OCI-LY3 (cell line): ENCODE measurements around the gene NTN4.

Source experiments
- H2AFZ ChIP-seq: fragments of 200-600, 300-600 bp; shearing (Covaris generic); 2 replicates; pipeline ENCODE4 v1.6.0; 2014; ENCODE audit warnings: antibody characterized with exemption, low read depth, low read length
- H3K27ac ChIP-seq: fragments of 200-600, 300-600 bp; sonication (generic); 2 replicates; pipeline ENCODE4 v1.5.1; 2014; ENCODE audit warnings: mild to moderate bottlenecking, low read length, moderate library complexity, mixed read lengths
- H3K27me3 ChIP-seq: fragments of 200-600, 300-600 bp; sonication (generic); 2 replicates; pipeline ENCODE4 v1.6.1; 2014; ENCODE audit warnings: low read depth, low read length, mixed read lengths
- H3K36me3 ChIP-seq: fragments of 200-600, 300-600 bp; sonication (generic); replicated peaks from 2 replicates; pipeline ENCODE3; 2014; ENCODE audit warnings: low read depth, low read length, mixed read lengths
- H3K4me1 ChIP-seq: fragments of 300-600, 200-600 bp; sonication (generic); 2 replicates; pipeline ENCODE4 v1.6.1; 2014; ENCODE audit warnings: low read length, mixed read lengths
- H3K4me2 ChIP-seq: fragments of 200-600, 300-600 bp; sonication (generic); 2 replicates; pipeline ENCODE4 v1.6.1; 2014; ENCODE audit warnings: low read length, mixed read lengths
- H3K4me3 ChIP-seq: fragments of 300-600, 200-600 bp; sonication (generic); 2 replicates; pipeline ENCODE4 v1.5.1; 2014; ENCODE audit warnings: antibody characterized with exemption, mild to moderate bottlenecking, low read length, moderate library complexity
- H3K79me2 ChIP-seq: fragments of 300-600, 200-600 bp; shearing (Covaris generic); 2 replicates; pipeline ENCODE4 v1.6.1; 2014; ENCODE audit warnings: mild to moderate bottlenecking, low read length, mixed read lengths
- H3K9ac ChIP-seq: fragments of 300-600, 200-600 bp; shearing (Covaris generic); 2 replicates; pipeline ENCODE4 v1.6.0; 2014; ENCODE audit warnings: mild to moderate bottlenecking, low read length, moderate library complexity
- H3K9me3 ChIP-seq: fragments of 200-600, 300-600 bp; shearing (Covaris generic); 2 replicates; pipeline ENCODE4 v1.6.1; 2014; ENCODE audit warnings: low read length, mixed read lengths; ENCODE audit not compliant: insufficient read depth
- H4K20me1 ChIP-seq: fragments of 200-600, 300-600 bp; sonication (generic); 2 replicates; pipeline ENCODE4 v1.6.1; 2016; ENCODE audit warnings: low read length, mixed read lengths; ENCODE audit not compliant: insufficient read depth
- CTCF ChIP-seq: fragments of 200-600, 300-600 bp; sonication (generic); IDR thresholded peaks from 2 replicates; pipeline ENCODE4 v1.5.1; 2014; ENCODE audit warnings: antibody characterized with exemption, low read length, low read depth
- EZH2phosphoT487 ChIP-seq: fragments of 200-600 bp; shearing (Covaris generic); IDR thresholded peaks from 2 replicates; pipeline ENCODE4 v1.6.1; 2018; ENCODE audit warnings: antibody characterized with exemption, mixed run types, low read depth

Gene NTN4

GRCh38 chr12:95803817-95804216 is 13.3 kb upstream of the NTN4 start:
- no peak for TF ChIP-seq EZH2phosphoT487
- TF ChIP-seq CTCF: no peak
- no peak overlapping the region for H3K4me2 ChIP-seq
- H3K9ac ChIP-seq: no peak overlapping the region
- H3K27me3 ChIP-seq: peaks cover 19% of the 10 kb centered on the region; the same call in 1 of the 2 replicates
- H3K79me2 ChIP-seq: no peaks in the 10 kb centered on the region
- no peak overlapping the region for H2AFZ ChIP-seq
- H3K9me3 ChIP-seq: no peaks in the 10 kb centered on the region
- no peaks in the 10 kb centered on the region for H4K20me1 ChIP-seq
- no peaks in the 10 kb centered on the region for H3K4me1 ChIP-seq
- no peak overlapping the region for H3K27ac ChIP-seq
- H3K4me3 ChIP-seq: no peak overlapping the region
- H3K36me3 ChIP-seq: no peaks in the 10 kb centered on the region

- no peak overlapping the region for H3K4me3 ChIP-seq
- H3K79me2 ChIP-seq: no peaks in the 10 kb centered on the region
- H4K20me1 ChIP-seq: no peaks in the 10 kb centered on the region
- no peak for TF ChIP-seq EZH2phosphoT487
- no peak for TF ChIP-seq CTCF
- H2AFZ ChIP-seq: no peak overlapping the region
- no peak overlapping the region for H3K27ac ChIP-seq
- H3K36me3 ChIP-seq: no peaks in the 10 kb centered on the region
- H3K9me3 ChIP-seq: no peaks in the 10 kb centered on the region
- H3K27me3 ChIP-seq: peaks cover 19% of the 10 kb centered on the region; the same call in 1 of the 2 replicates
- no peak overlapping the region for H3K4me2 ChIP-seq
- H3K4me1 ChIP-seq: no peaks in the 10 kb centered on the region
- H3K9ac ChIP-seq: no peak overlapping the region
These were observed 12.1 kb upstream of the NTN4 start for GRCh38 chr12:95802482-95803270.

DNA sequence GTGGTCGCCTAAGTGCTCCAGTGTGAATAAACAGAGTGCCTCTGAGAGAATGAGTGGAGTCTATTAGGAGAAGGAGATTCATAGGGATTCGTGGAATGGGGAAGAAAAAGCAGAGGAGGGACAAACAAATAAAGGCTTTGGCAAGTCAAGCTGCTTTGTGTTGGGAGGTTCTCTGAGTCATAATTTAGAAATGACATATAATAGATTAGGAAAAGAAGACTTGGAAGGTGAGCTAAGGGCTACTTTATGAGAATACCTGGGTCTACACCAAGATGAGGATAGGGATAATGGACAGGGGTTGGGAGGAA is 6.4 kb upstream of the NTN4 start:
- H2AFZ ChIP-seq: no peak overlapping the region
- H3K9me3 ChIP-seq: no peaks in the 10 kb centered on the region
- H3K4me1 ChIP-seq: no peaks in the 10 kb centered on the region
- no peak overlapping the region for H3K27ac ChIP-seq
- H3K27me3 ChIP-seq: peaks cover 36% of the 10 kb centered on the region
- H3K79me2 ChIP-seq: no peaks in the 10 kb centered on the region
- no peak overlapping the region for H3K4me2 ChIP-seq
- no peaks in the 10 kb centered on the region for H4K20me1 ChIP-seq
- H3K9ac ChIP-seq: no peak overlapping the region
- H3K36me3 ChIP-seq: no peaks in the 10 kb centered on the region
- TF ChIP-seq EZH2phosphoT487 (no peak), CTCF (no peak)
- no peak overlapping the region for H3K4me3 ChIP-seq

DNA sequence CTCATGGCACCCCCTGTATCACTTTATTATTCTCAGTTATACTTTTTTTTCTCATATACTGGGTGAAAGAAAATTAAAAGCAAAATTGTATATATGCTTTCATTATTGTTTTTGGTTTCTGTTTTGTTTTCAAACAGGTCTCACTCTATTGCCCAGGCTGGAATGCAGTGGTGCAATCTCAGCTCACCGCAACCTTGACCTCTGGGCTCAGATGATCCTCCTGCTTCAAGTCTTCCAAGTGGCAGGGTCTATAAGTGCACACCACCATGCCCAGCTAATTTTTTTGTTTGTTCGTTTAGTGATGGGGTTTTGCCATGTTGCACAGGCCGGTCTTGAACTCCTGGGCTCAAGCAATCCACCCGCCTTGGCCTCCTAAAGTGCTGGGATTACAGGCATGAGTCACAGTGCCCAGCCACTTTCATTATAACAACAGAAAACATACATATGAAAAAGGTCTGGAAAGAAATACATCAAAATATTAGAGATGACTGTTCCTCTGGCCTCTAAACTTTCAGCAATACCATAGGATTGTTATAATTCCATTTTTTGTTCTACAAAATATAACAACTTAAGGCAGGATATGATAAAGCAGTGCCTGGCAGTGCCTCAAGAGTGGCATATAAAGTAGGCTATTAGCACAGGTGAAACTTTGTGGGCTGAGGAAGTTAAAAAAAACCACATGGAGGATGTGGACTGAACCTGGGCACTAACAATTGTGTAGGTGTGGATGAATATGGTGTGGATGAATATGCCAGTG is 5.8 kb upstream of the NTN4 start:
- Histone ChIP-seq H3K9ac (no peak overlapping the region), H3K4me1 (no peaks in the 10 kb centered on the region), H3K36me3 (no peaks in the 10 kb centered on the region), H2AFZ (no peak overlapping the region), H3K27me3 (peaks cover 41% of the 10 kb centered on the region), H3K4me2 (no peak overlapping the region), H3K79me2 (no peaks in the 10 kb centered on the region), H4K20me1 (no peaks in the 10 kb centered on the region), H3K27ac (no peak overlapping the region), H3K4me3 (no peak overlapping the region), H3K9me3 (no peaks in the 10 kb centered on the region)
- TF ChIP-seq CTCF: no peak
- no peak for TF ChIP-seq EZH2phosphoT487
